ENCODE measurements around the gene TAS2R5. TPM values are rescaled to one million over a fixed set of nuclear protein-coding genes. Genes with fewer than 3 reads are reported as not detected.
"Not testable (repeated sequence)": the region's sequence is repeated elsewhere in the genome, so short reads cannot be mapped to it uniquely, and the experiment has no call there.

Gene TAS2R5
- total RNA-seq, 1 experiment from 2014 or later, result 0.77 TPM

DNA sequence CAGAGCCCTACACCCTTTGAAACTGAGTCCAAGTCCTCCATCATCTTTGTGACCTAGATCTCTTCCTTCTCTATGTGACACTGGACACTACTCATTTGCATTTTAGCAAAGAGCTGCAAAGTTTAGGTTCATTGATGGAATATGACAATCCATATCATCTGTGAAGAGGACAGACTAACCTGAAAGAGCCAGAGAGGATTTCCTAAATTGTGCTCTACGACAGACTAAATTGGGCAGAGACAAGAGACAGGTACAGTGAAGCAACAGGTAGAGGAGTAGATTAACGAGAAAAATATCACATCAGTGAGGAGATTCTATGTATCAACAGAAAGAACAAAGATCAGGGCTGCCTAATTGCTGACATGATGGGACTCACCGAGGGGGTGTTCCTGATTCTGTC lies 26.2 kb upstream of the TAS2R5 start, which contains the start of gene TAS2R3:
TSS of gene TAS2R3 (plus strand) at position 301 of the 400 bp plus-strand sequence. CDS start at position 363, 62 bp downstream.
- no TSS peak for BruUV-seq (replicated peaks)
- no peaks in the 10 kb centered on the region for H3K27me3 ChIP-seq (ENCODE audit: control insufficient read depth, insufficient read depth, low read length)
- intact Hi-C loops (cut with micrococcal nuclease; ENCODE audit: unreplicated experiment), result no loop called here
- DNase-seq (ENCODE audit: low read depth, low spot score) (no peak), ATAC-seq (no peak)
- ChIA-PET POLR2A (no interaction called here), CTCF (no interaction called here)
- no peaks in the 10 kb centered on the region for H3K9me3 ChIP-seq (ENCODE audit: control insufficient read depth, insufficient read depth, low read depth, low read length)
- H3K4me3 ChIP-seq (ENCODE audit: low read depth in 2 of 2, low read length in 2 of 2), result no peak within 1 kb of the TSS
- TF ChIP-seq SIN3A (IDR thresholded peaks at IDR 0.05; ENCODE audit: borderline replicate concordance, insufficient read depth, low read depth, low read length) (no peak), POLR2AphosphoS5 (IDR thresholded peaks at IDR 0.05; ENCODE audit: low read depth, low read length) (no peak), TCF7L2 (IDR thresholded peaks at IDR 0.05; ENCODE audit: low read depth, low read length) (no peak)
- TF ChIP-seq, protein P1, sequence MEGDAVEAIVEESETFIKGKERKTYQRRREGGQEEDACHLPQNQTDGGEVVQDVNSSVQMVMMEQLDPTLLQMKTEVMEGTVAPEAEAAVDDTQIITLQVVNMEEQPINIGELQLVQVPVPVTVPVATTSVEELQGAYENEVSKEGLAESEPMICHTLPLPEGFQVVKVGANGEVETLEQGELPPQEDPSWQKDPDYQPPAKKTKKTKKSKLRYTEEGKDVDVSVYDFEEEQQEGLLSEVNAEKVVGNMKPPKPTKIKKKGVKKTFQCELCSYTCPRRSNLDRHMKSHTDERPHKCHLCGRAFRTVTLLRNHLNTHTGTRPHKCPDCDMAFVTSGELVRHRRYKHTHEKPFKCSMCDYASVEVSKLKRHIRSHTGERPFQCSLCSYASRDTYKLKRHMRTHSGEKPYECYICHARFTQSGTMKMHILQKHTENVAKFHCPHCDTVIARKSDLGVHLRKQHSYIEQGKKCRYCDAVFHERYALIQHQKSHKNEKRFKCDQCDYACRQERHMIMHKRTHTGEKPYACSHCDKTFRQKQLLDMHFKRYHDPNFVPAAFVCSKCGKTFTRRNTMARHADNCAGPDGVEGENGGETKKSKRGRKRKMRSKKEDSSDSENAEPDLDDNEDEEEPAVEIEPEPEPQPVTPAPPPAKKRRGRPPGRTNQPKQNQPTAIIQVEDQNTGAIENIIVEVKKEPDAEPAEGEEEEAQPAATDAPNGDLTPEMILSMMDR (IDR thresholded peaks at IDR 0.05), result no peak
- TF ChIP-seq, protein P2, sequence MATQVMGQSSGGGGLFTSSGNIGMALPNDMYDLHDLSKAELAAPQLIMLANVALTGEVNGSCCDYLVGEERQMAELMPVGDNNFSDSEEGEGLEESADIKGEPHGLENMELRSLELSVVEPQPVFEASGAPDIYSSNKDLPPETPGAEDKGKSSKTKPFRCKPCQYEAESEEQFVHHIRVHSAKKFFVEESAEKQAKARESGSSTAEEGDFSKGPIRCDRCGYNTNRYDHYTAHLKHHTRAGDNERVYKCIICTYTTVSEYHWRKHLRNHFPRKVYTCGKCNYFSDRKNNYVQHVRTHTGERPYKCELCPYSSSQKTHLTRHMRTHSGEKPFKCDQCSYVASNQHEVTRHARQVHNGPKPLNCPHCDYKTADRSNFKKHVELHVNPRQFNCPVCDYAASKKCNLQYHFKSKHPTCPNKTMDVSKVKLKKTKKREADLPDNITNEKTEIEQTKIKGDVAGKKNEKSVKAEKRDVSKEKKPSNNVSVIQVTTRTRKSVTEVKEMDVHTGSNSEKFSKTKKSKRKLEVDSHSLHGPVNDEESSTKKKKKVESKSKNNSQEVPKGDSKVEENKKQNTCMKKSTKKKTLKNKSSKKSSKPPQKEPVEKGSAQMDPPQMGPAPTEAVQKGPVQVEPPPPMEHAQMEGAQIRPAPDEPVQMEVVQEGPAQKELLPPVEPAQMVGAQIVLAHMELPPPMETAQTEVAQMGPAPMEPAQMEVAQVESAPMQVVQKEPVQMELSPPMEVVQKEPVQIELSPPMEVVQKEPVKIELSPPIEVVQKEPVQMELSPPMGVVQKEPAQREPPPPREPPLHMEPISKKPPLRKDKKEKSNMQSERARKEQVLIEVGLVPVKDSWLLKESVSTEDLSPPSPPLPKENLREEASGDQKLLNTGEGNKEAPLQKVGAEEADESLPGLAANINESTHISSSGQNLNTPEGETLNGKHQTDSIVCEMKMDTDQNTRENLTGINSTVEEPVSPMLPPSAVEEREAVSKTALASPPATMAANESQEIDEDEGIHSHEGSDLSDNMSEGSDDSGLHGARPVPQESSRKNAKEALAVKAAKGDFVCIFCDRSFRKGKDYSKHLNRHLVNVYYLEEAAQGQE (IDR thresholded peaks at IDR 0.05; ENCODE audit: insufficient read depth in 1 of 2, low read depth in 2 of 2, low read length in 1 of 2), result no peak
- in situ Hi-C loops (cut with HindIII; ENCODE audit: low pct_unique_long_range_greater_than_20kb, low sequenced_read_pairs), result no loop called here
- peaks cover 2% of the 10 kb centered on the region; the same call in 1 of the 2 replicates for H3K36me3 ChIP-seq (ENCODE audit: control insufficient read depth, insufficient read depth, low read length)
- H3K4me1 ChIP-seq (ENCODE audit: control insufficient read depth, insufficient read depth, low read length), result no peaks in the 10 kb centered on the region
- no peak within 1 kb of the TSS for H3K27ac ChIP-seq (ENCODE audit: low read length)

- H3K4me1 ChIP-seq (ENCODE audit: control insufficient read depth, insufficient read depth, low read length); intact Hi-C loops (cut with micrococcal nuclease; ENCODE audit: unreplicated experiment); H3K9me3 ChIP-seq (ENCODE audit: control insufficient read depth, insufficient read depth, low read depth, low read length); H3K27me3 ChIP-seq (ENCODE audit: control insufficient read depth, insufficient read depth, low read length); ATAC-seq; in situ Hi-C loops (cut with HindIII; ENCODE audit: low pct_unique_long_range_greater_than_20kb, low sequenced_read_pairs); CTCF ChIA-PET; H3K27ac ChIP-seq (ENCODE audit: low read length); BruUV-seq (replicated peaks); DNase-seq (ENCODE audit: low read depth, low spot score); POLR2A ChIA-PET; H3K36me3 ChIP-seq (ENCODE audit: control insufficient read depth, insufficient read depth, low read length); H3K4me3 ChIP-seq (ENCODE audit: low read depth in 2 of 2, low read length in 2 of 2): not testable (repeated sequence)
Measured at GRCh38 chr7:141770083-141770583, 19.9 kb upstream of the TAS2R5 start.

- ChIA-PET CTCF (no interaction called here), POLR2A (no interaction called here)
- no peaks in the 10 kb centered on the region for H3K9me3 ChIP-seq (ENCODE audit: control insufficient read depth, insufficient read depth, low read depth, low read length)
Measured at GRCh38 chr7:141776374-141776773, 13.6 kb upstream of the TAS2R5 start, which contains the start of gene TAS2R4. Gene TAS2R4, plus strand, starts transcription at chr7:141776674. Its CDS starts 1,815 bp downstream, at chr7:141778489.

More at GRCh38 chr7:141776374-141776773, 13.6 kb upstream of the TAS2R5 start, which contains the start of gene TAS2R4:
- H3K4me1 ChIP-seq (ENCODE audit: control insufficient read depth, insufficient read depth, low read length), result no peaks in the 10 kb centered on the region
- no peak within 1 kb of the TSS for H3K27ac ChIP-seq (ENCODE audit: low read length)
- no peak for TF ChIP-seq SIN3A (IDR thresholded peaks at IDR 0.05; ENCODE audit: borderline replicate concordance, insufficient read depth, low read depth, low read length)
- TF ChIP-seq, protein P2 (IDR thresholded peaks at IDR 0.05; ENCODE audit: insufficient read depth in 1 of 2, low read depth in 2 of 2, low read length in 1 of 2), result no peak
- no peak for TF ChIP-seq TCF7L2 (IDR thresholded peaks at IDR 0.05; ENCODE audit: low read depth, low read length)
- intact Hi-C loops (cut with micrococcal nuclease; ENCODE audit: unreplicated experiment), result no loop called here
- no peak within 1 kb of the TSS for H3K4me3 ChIP-seq (ENCODE audit: low read depth in 2 of 2, low read length in 2 of 2)
- H3K36me3 ChIP-seq (ENCODE audit: control insufficient read depth, insufficient read depth, low read length), result no peaks in the 10 kb centered on the region
- ATAC-seq (no peak), DNase-seq (ENCODE audit: low read depth, low spot score) (no peak)
- no peaks in the 10 kb centered on the region for H3K27me3 ChIP-seq (ENCODE audit: control insufficient read depth, insufficient read depth, low read length)
- in situ Hi-C loops (cut with HindIII; ENCODE audit: low pct_unique_long_range_greater_than_20kb, low sequenced_read_pairs), result no loop called here
- no TSS peak for BruUV-seq (replicated peaks)

Measured in Panc1 (cell line).